Natural killer cell (primary cell): ENCODE data around the gene DKKL1. TPM values are rescaled to one million over a fixed set of nuclear protein-coding genes. Genes with fewer than 3 reads are reported as not detected.

ENCODE experiments used
- ATAC-seq, 3 donors: fragments of 150-1000 bp in 2 of 3; fragments of 200-7000 bp in 1 of 3; cut with Tn5 transposase; 1 replicate in 1 of 3; 2 replicates in 2 of 3; pipeline ENCODE4 v1.10.0; 2021; ENCODE audit warnings: mild to moderate bottlenecking in 2 of 3, moderate library complexity in 2 of 3
- DNase-seq, 2 donors: peaks; one replicate each; pipeline versions ENCODE4 v3.0.0 to v3.0.0-alpha.2; 2013 to 2021; ENCODE audit warnings: mixed read lengths in 1 of 2
- H3K27ac ChIP-seq: one replicate; pipeline ENCODE4 v1.5.1; 2013; ENCODE audit warnings: mild to moderate bottlenecking, low read length
- H3K27me3 ChIP-seq: one replicate; pipeline ENCODE4 v1.6.1; 2013; ENCODE audit warnings: low read length; ENCODE audit not compliant: control insufficient read depth, insufficient read depth
- H3K36me3 ChIP-seq: one replicate; pipeline ENCODE4 v1.6.1; 2013; ENCODE audit warnings: low read length; ENCODE audit not compliant: control insufficient read depth, insufficient read depth
- H3K4me1 ChIP-seq: one replicate; pipeline ENCODE4 v1.6.1; 2013; ENCODE audit warnings: low read length; ENCODE audit not compliant: control insufficient read depth, insufficient read depth
- H3K4me3 ChIP-seq: one replicate; pipeline ENCODE4 v1.5.1; 2013; ENCODE audit warnings: low read length
- H3K9me3 ChIP-seq: one replicate; pipeline ENCODE4 v1.6.1; 2013; ENCODE audit warnings: low read length; ENCODE audit not compliant: control insufficient read depth, insufficient read depth
- H3K27ac Mint-ChIP-seq, 2 donors: one replicate each; pipeline ENCODE4 v1.8.0; 2022; ENCODE audit warnings: mild to moderate bottlenecking in 2 of 2, mixed read lengths in 2 of 2, moderate library complexity in 1 of 2
- H3K27me3 Mint-ChIP-seq, 2 donors: one replicate each; pipeline ENCODE4 v1.8.0; 2022; ENCODE audit warnings: low read depth in 2 of 2, mixed read lengths in 2 of 2
- H3K36me3 Mint-ChIP-seq: one replicate; pipeline ENCODE4 v1.8.0; 2022; ENCODE audit warnings: mixed read lengths
- H3K4me1 Mint-ChIP-seq, 2 donors: one replicate each; pipeline ENCODE4 v1.8.0; 2022; ENCODE audit warnings: mixed read lengths in 2 of 2
- H3K4me3 Mint-ChIP-seq: one replicate; pipeline ENCODE4 v1.8.0; 2022; ENCODE audit warnings: mild to moderate bottlenecking, moderate library complexity, mixed read lengths
- H3K9me3 Mint-ChIP-seq, 2 donors: one replicate each; pipeline ENCODE4 v1.8.0; 2022; ENCODE audit warnings: mixed read lengths in 2 of 2
- WGBS: methylation state at CpG from one replicate; pipeline ENCODE4 v1.1.7; 2013; ENCODE audit warnings: missing lambda C conversion rate; ENCODE audit not compliant: insufficient coverage; 5-methylcytosine and 5-hydroxymethylcytosine counted together
- intact Hi-C: fragments of 100-400 bp; cut with micrococcal nuclease; formaldehyde crosslinking; loops from one replicate; pipeline ENCODE4 v1.14.2; 2022
- total RNA-seq, 4 donors: library from RNA; stranded (reverse); fragments of 120-200 nt in 1 of 4; gene quantifications; one replicate each; pipeline versions ENCODE4 v1.2.3 to v1.2.4, GENCODE V29; 2013 to 2022
- TF ChIP-seq, protein P1 (sequence below): fragments of 200-600 bp; IDR thresholded peaks from one replicate; pipeline ENCODE4 v1.8.0; 2022; ENCODE audit warnings: antibody characterized with exemption

DKKL1 gene
- total RNA-seq, 3 donors from 2014 or later (not counting 1 experiment from before 2014, with no cell fraction given), result not detected

DNA sequence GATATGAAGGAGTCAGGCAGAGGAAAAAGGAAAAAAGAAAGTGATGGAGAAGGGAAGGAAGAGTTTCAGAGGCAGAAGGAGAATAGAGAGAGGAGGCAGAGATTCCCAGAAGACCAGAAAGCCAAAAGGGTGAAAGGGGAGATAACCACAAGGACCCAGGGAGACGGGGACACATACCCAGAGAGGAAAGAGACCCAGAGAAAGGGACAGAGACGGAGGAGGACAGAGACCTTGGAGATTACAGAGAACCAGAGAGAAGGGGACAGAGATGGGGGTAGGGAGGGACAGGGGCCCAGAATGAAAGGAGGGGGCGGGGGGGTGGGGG is 58.2 kb downstream of the DKKL1 start:
- ATAC-seq (no peak), DNase-seq (no peak)
- Histone ChIP-seq H3K9me3 (no peaks in the 10 kb centered on the region), H3K36me3 (no peaks in the 10 kb centered on the region), H3K27ac (no peak overlapping the region), H3K4me1 (peaks cover 39% of the 10 kb centered on the region), H3K4me3 (no peak overlapping the region), H3K27me3 (peaks cover 68% of the 10 kb centered on the region)
- Mint-ChIP-seq H3K27ac (no peak overlapping the region), H3K4me3 (peak overlapping the region; percentile 21), H3K36me3 (peaks cover 9% of the 10 kb centered on the region), H3K4me1 (peaks cover 44 to 47% of the 10 kb centered on the region in 2 donors), H3K9me3 (no peaks in the 10 kb centered on the region), H3K27me3 (peaks cover 81 to 95% of the 10 kb centered on the region in 2 donors)
- intact Hi-C loops, result no loop called here
- WGBS, result 33% methylated on average over 3 of the region's 3 CpGs
- TF ChIP-seq, protein P1, sequence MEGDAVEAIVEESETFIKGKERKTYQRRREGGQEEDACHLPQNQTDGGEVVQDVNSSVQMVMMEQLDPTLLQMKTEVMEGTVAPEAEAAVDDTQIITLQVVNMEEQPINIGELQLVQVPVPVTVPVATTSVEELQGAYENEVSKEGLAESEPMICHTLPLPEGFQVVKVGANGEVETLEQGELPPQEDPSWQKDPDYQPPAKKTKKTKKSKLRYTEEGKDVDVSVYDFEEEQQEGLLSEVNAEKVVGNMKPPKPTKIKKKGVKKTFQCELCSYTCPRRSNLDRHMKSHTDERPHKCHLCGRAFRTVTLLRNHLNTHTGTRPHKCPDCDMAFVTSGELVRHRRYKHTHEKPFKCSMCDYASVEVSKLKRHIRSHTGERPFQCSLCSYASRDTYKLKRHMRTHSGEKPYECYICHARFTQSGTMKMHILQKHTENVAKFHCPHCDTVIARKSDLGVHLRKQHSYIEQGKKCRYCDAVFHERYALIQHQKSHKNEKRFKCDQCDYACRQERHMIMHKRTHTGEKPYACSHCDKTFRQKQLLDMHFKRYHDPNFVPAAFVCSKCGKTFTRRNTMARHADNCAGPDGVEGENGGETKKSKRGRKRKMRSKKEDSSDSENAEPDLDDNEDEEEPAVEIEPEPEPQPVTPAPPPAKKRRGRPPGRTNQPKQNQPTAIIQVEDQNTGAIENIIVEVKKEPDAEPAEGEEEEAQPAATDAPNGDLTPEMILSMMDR, result no peak

DNA sequence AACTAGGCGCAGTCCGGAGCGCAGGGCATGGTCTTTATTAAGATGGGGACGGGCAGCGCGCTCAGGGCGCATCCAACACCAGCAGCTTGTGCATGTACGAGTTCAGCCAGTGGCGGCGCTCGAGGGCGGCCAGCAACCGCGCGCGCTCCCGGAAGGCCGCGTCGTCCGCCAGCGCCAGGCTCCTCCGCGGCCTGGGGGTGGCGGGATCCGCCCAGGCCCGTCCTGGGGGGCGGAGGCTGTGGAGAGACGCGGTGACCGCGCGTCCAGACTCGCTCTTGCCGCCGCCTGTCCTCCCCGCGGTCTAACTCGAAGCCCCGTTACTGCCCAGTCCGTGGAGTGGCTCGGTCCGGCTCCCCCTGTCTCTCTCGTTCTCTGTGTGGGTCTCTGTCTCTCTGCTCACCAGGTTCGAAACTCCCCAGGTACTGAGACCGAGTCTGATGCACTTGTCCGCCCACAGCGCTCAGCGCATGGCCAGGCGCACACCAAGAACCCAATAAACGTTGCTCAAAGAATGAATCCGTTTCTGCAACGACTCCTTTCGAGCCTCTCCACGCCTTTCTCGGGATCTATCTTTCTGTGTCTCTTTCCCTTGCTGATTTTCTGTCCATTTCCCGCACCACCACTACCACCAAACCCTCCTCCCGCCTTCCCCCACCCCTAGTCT is 58.9 kb downstream of the DKKL1 start:
- TF ChIP-seq, protein P1, result peak; percentile 50
- Histone ChIP-seq H3K27me3 (peaks cover 72% of the 10 kb centered on the region), H3K4me1 (peaks cover 42% of the 10 kb centered on the region), H3K27ac (no peak overlapping the region), H3K4me3 (no peak overlapping the region), H3K9me3 (no peaks in the 10 kb centered on the region), H3K36me3 (no peaks in the 10 kb centered on the region)
- peak overlapping the region; percentile 83 for H3K4me3 Mint-ChIP-seq
- peak; percentile 78 to 91 (median 82) for ATAC-seq
- intact Hi-C loops, result no loop called here
- H3K27me3 Mint-ChIP-seq, result peaks cover 85 to 99% of the 10 kb centered on the region in 2 donors
- WGBS, result 3% methylated on average over 58 of the region's 58 CpGs
- H3K4me1 Mint-ChIP-seq, result peaks cover 50% of the 10 kb centered on the region in 2 donors
- DNase-seq, result peak; percentile 62 to 70
- peak overlapping the region in 1 of 2 donors; percentile 25 for H3K27ac Mint-ChIP-seq
- H3K9me3 Mint-ChIP-seq, result no peaks in the 10 kb centered on the region
- peaks cover 9% of the 10 kb centered on the region for H3K36me3 Mint-ChIP-seq

DNA sequence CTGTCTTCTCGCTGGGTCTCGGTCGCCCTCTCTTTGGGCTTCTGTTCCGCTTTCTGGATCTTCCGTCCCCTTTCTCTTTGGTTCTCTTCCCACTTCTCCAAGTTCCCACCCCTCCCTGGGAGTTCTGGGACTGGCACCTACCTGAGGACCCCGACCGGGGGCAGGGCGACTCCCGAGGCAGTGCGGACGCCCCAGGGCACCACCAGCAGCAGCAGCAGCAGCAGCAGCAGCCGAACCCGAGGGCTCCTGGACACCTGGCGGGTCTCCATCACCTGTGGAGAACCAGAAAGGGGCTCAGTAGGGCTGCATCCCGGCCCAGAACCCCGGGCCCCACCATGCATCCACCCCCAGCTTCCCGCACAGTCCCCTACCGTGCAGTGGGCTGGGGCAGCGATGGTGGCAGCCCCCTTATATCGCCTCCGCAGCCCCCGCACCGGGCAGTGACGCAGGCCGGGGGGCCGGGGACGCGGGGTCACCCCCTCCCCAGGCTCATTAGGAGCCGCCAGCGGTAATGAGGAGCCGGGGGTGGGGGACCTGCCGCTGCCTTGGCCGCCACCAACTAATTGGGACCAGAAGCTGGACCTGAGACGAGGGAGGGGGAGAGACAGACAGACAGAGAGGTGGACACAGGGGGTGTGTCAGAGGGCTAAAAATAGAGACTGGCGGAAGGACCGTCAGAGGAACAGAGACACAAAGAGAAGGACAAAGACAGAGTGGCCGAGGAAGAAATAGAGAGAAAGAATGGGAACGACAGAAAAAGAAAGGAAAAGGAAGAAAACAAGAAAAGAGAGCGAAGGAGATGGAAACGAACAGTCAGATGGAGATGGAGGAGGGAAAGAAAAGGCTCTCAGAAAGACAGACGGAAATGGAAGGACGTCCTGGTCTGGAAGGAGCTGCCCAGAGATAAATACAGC is 59.7 kb downstream of the DKKL1 start, which contains the start of gene PTH2:
TSS of gene PTH2 (minus strand) at position 371 of the 914 bp plus-strand sequence. CDS start at position 269, 102 bp downstream.
- Histone ChIP-seq H3K4me3 (no peak within 1 kb of the TSS), H3K4me1 (peaks cover 50% of the 10 kb centered on the region), H3K27me3 (peaks cover 80% of the 10 kb centered on the region), H3K27ac (no peak within 1 kb of the TSS), H3K36me3 (no peaks in the 10 kb centered on the region), H3K9me3 (no peaks in the 10 kb centered on the region)
- ATAC-seq (no peak), DNase-seq (no peak)
- TF ChIP-seq, protein P1, result no peak
- Mint-ChIP-seq H3K4me3 (peak within 1 kb of the TSS; percentile 83), H3K27ac (peak within 1 kb of the TSS in 1 of 2 donors; percentile 25), H3K4me1 (peaks cover 57 to 58% of the 10 kb centered on the region in 2 donors), H3K27me3 (peaks cover 86 to 99% of the 10 kb centered on the region in 2 donors), H3K9me3 (no peaks in the 10 kb centered on the region), H3K36me3 (peaks cover 9% of the 10 kb centered on the region)
- 10% methylated on average over 42 of the region's 42 CpGs for WGBS
- intact Hi-C loops, result no loop called here
